Activated CD4-positive, CD25-positive, alpha-beta regulatory T cell treated with anti-CD3 and anti-CD28 coated beads, Interleukin-2, amount 50 U/mL, for 24 hours (primary cell): Measurements from ENCODE around the gene PMFBP1.

ENCODE experiments used
- ATAC-seq, 2 donors: fragments of 150-1000 bp; cut with Tn5 transposase; one replicate each; pipeline ENCODE4 v1.10.0; 2021; ENCODE audit warnings: mild to moderate bottlenecking in 1 of 2, moderate library complexity in 1 of 2

The PMFBP1 gene

GRCh38 chr16:72172105-72173034 is at the start of gene PMFBP1:
PMFBP1 (minus strand) TSS chr16:72172155; CDS start chr16:72171208, 947 bp downstream.
- ATAC-seq, result peak; percentile 84 to 92

GRCh38 chr16:72221630-72222024 is 49.7 kb upstream of the PMFBP1 start:
- ATAC-seq, result no peak

GRCh38 chr16:72220875-72221629 is 49.1 kb upstream of the PMFBP1 start:
- no peak for ATAC-seq

GRCh38 chr16:72219282-72219681 is 47.3 kb upstream of the PMFBP1 start:
- no peak for ATAC-seq

GRCh38 chr16:72216767-72217166 is 44.8 kb upstream of the PMFBP1 start:
- no peak for ATAC-seq

GRCh38 chr16:72214821-72215220 is 42.9 kb upstream of the PMFBP1 start:
- ATAC-seq, result no peak

GRCh38 chr16:72211110-72211509 is 39.2 kb upstream of the PMFBP1 start:
- ATAC-seq, result no peak

- no peak for ATAC-seq
Measured at GRCh38 chr16:72210555-72210954, 38.6 kb upstream of the PMFBP1 start.

GRCh38 chr16:72210072-72210471 is 38.1 kb upstream of the PMFBP1 start:
- ATAC-seq, result no peak

- no peak for ATAC-seq
Measured at GRCh38 chr16:72206299-72206698, 34.3 kb upstream of the PMFBP1 start.

GRCh38 chr16:72203401-72203800 is 31.4 kb upstream of the PMFBP1 start:
- peak; percentile 44 to 51 for ATAC-seq

- peak; percentile 52 to 54 for ATAC-seq
Measured at GRCh38 chr16:72202014-72202413, 30.1 kb upstream of the PMFBP1 start.

GRCh38 chr16:72201387-72201786 is 29.4 kb upstream of the PMFBP1 start:
- ATAC-seq, result no peak

- ATAC-seq, result no peak
Measured at GRCh38 chr16:72199761-72200337, 27.9 kb upstream of the PMFBP1 start.

GRCh38 chr16:72198771-72199201 is 26.8 kb upstream of the PMFBP1 start:
- no peak for ATAC-seq

GRCh38 chr16:72198021-72198711 is 26.2 kb upstream of the PMFBP1 start:
- no peak for ATAC-seq

GRCh38 chr16:72197545-72197944 is 25.6 kb upstream of the PMFBP1 start:
- ATAC-seq, result no peak

- ATAC-seq, result no peak
Measured at GRCh38 chr16:72195609-72196008, 23.7 kb upstream of the PMFBP1 start.

- no peak for ATAC-seq
Measured at GRCh38 chr16:72191551-72191950, 19.6 kb upstream of the PMFBP1 start.

- ATAC-seq, result no peak
Measured at GRCh38 chr16:72189865-72190371, 18.0 kb upstream of the PMFBP1 start.

GRCh38 chr16:72188541-72188940 is 16.6 kb upstream of the PMFBP1 start:
- ATAC-seq, result no peak

- no peak for ATAC-seq
Measured at GRCh38 chr16:72187551-72187950, 15.6 kb upstream of the PMFBP1 start.

- ATAC-seq, result no peak
Measured at GRCh38 chr16:72182976-72183375, 11.0 kb upstream of the PMFBP1 start.
